ENCODE measurements around the gene CDK18. TPM values are rescaled to one million over a fixed set of nuclear protein-coding genes. Genes with fewer than 3 reads are reported as not detected.

Gene CDK18
- total RNA-seq, 1 experiment from 2014 or later = 38.5 TPM

GRCh38 chr1:205488074-205488723 lies 16.3 kb upstream of the CDK18 start:
- Histone ChIP-seq H3K23ac (ENCODE audit: insufficient read length, low read depth, low read length) (no peak overlapping the region), H3K56ac (ENCODE audit: insufficient read length, low read depth, low read length) (no peak overlapping the region), H4K91ac (ENCODE audit: insufficient read length, low read depth, low read length) (no peak overlapping the region), H3K27ac (ENCODE audit: insufficient read length, low read depth, low read length) (no peak overlapping the region), H2BK5ac (ENCODE audit: insufficient read length, low read length) (no peak overlapping the region), H3K79me1 (ENCODE audit: insufficient read depth, low read depth, low read length, poor library complexity, severe bottlenecking) (no peaks in the 10 kb centered on the region), H3K4me1 (ENCODE audit: insufficient read depth, low read length) (peaks cover 2% of the 10 kb centered on the region; the same call in 1 of the 2 replicates), H2AK5ac (ENCODE audit: insufficient read length, low read length) (no peak overlapping the region), H2AFZ (ENCODE audit: low read length) (no peak overlapping the region), H4K5ac (ENCODE audit: insufficient read length, low read depth, low read length) (no peak overlapping the region), H2BK120ac (ENCODE audit: low read depth, low read length, poor library complexity, severe bottlenecking) (no peak overlapping the region), H4K20me1 (ENCODE audit: control insufficient read depth, insufficient read depth, insufficient read length) (no peaks in the 10 kb centered on the region), H3K18ac (ENCODE audit: insufficient read length, low read depth, low read length) (no peak overlapping the region), H2BK12ac (ENCODE audit: insufficient read length, low read depth, low read length) (no peak overlapping the region), H3K4me2 (ENCODE audit: insufficient read depth, insufficient read length, low read length) (no peak overlapping the region), H3K9ac (ENCODE audit: extremely low read depth, insufficient read length, low read length) (no peak overlapping the region), H3K9me3 (ENCODE audit: control insufficient read depth, low read depth, low read length) (no peaks in the 10 kb centered on the region), H4K8ac (replicated peaks; ENCODE audit: insufficient read length, low read depth, low read length) (no peak overlapping the region), H3K14ac (ENCODE audit: insufficient read depth, low read length) (no peak overlapping the region), H3K4ac (ENCODE audit: low read depth, low read length) (no peak overlapping the region), H3K79me2 (ENCODE audit: insufficient read depth, low read length) (no peaks in the 10 kb centered on the region), H2BK20ac (ENCODE audit: low read depth, low read length, poor library complexity, severe bottlenecking) (no peak overlapping the region), H3K27me3 (ENCODE audit: insufficient read depth, low read length) (no peaks in the 10 kb centered on the region; the same call in 1 of the 2 replicates), H3T11ph (ENCODE audit: low read length) (no peak overlapping the region), H2BK15ac (ENCODE audit: low read depth, low read length) (no peak overlapping the region), H3K23me2 (ENCODE audit: insufficient read length, low read depth, low read length, poor library complexity, severe bottlenecking) (no peaks in the 10 kb centered on the region)
- Mint-ChIP-seq H3K4me3 (peak overlapping the region in 1 of 2 experiments; percentile 3; a peak in 1 of 5 replicates), H3K27ac (no peak overlapping the region), H3K4me1 (peaks cover 34 to 37% of the 10 kb centered on the region in 2 experiments), H3K27me3 (ENCODE audit: low read depth) (peaks cover 36% of the 10 kb centered on the region), H3K36me3 (ENCODE audit: insufficient read depth in 1 of 3, low read depth in 3 of 3) (no peaks in the 10 kb centered on the region), H3K9me3 (no peaks in the 10 kb centered on the region; a peak in 2 of 5 replicates)
- WGBS (ENCODE audit: extremely low coverage, insufficient read length, low lambda C conversion rate) = no CpG with 5 or more reads among the region's 9 CpGs
- peak; percentile 92 for TF ChIP-seq CTCF (conservative IDR thresholded peaks at IDR 0.05)
- DNase-seq = peak; percentile 78
